H9 (cell line): ENCODE measurements around the gene CYGB. TPM values are rescaled to one million over a fixed set of nuclear protein-coding genes. Genes with fewer than 3 reads are reported as not detected.

Source experiments
- DNase-seq: peaks from one replicate; pipeline ENCODE4 v3.0.0-alpha.2; 2017
- H2AFZ ChIP-seq: one replicate; pipeline ENCODE4 v1.6.1; 2013; ENCODE audit warnings: mild to moderate bottlenecking, low read length, control low read depth, moderate library complexity
- H2AK5ac ChIP-seq: 2 replicates; pipeline ENCODE4 v1.6.1; 2013; ENCODE audit warnings: low read length, control low read depth, mixed read lengths; ENCODE audit not compliant: insufficient read length
- H2BK120ac ChIP-seq: one replicate; pipeline ENCODE4 v1.6.1; 2013; ENCODE audit warnings: low read depth, mild to moderate bottlenecking, low read length, control low read depth, inconsistent platforms; ENCODE audit not compliant: poor library complexity, severe bottlenecking
- H2BK12ac ChIP-seq: 2 replicates; pipeline ENCODE4 v1.6.1; 2013; ENCODE audit warnings: low read length, control low read depth, mixed read lengths, low read depth; ENCODE audit not compliant: insufficient read length
- H2BK15ac ChIP-seq: 2 replicates; pipeline ENCODE4 v1.6.1; 2013; ENCODE audit warnings: low read depth, low read length, control low read depth
- H2BK20ac ChIP-seq: one replicate; pipeline ENCODE4 v1.6.1; 2013; ENCODE audit warnings: low read depth, mild to moderate bottlenecking, low read length, control low read depth, inconsistent platforms; ENCODE audit not compliant: poor library complexity, severe bottlenecking
- H2BK5ac ChIP-seq: 2 replicates; pipeline ENCODE4 v1.6.1; 2013; ENCODE audit warnings: low read length, control low read depth, mixed read lengths; ENCODE audit not compliant: insufficient read length
- H3K14ac ChIP-seq: 2 replicates; pipeline ENCODE4 v1.6.1; 2013; ENCODE audit warnings: low read length, control low read depth; ENCODE audit not compliant: insufficient read depth
- H3K18ac ChIP-seq: 2 replicates; pipeline ENCODE4 v1.6.1; 2013; ENCODE audit warnings: low read depth, mild to moderate bottlenecking, mixed read lengths, low read length, control low read depth; ENCODE audit not compliant: insufficient read length
- H3K23ac ChIP-seq: 2 replicates; pipeline ENCODE4 v1.6.1; 2013; ENCODE audit warnings: low read length, control low read depth, mixed read lengths, low read depth; ENCODE audit not compliant: insufficient read length
- H3K23me2 ChIP-seq: 2 replicates; pipeline ENCODE4 v1.6.1; 2013; ENCODE audit warnings: low read depth, mild to moderate bottlenecking, mixed read lengths, low read length, control low read depth; ENCODE audit not compliant: insufficient read length, poor library complexity, severe bottlenecking
- H3K27ac ChIP-seq: 2 replicates; pipeline ENCODE4 v1.5.1; 2013; ENCODE audit warnings: low read length, control low read depth, mixed read lengths, low read depth; ENCODE audit not compliant: insufficient read length
- H3K27me3 ChIP-seq: 2 replicates; pipeline ENCODE4 v1.6.1; 2013; ENCODE audit warnings: low read length, control low read depth, inconsistent platforms; ENCODE audit not compliant: insufficient read depth
- H3K4ac ChIP-seq: 2 replicates; pipeline ENCODE4 v1.6.1; 2013; ENCODE audit warnings: low read depth, mild to moderate bottlenecking, control low read depth, inconsistent platforms, low read length, moderate library complexity
- H3K4me1 ChIP-seq: 2 replicates; pipeline ENCODE4 v1.6.1; 2013; ENCODE audit warnings: low read length, control low read depth, inconsistent platforms; ENCODE audit not compliant: insufficient read depth
- H3K4me2 ChIP-seq: 2 replicates; pipeline ENCODE4 v1.6.1; 2013; ENCODE audit warnings: low read length, control low read depth, mixed read lengths; ENCODE audit not compliant: insufficient read length, insufficient read depth
- H3K56ac ChIP-seq: 2 replicates; pipeline ENCODE4 v1.6.1; 2013; ENCODE audit warnings: low read depth, mild to moderate bottlenecking, mixed read lengths, low read length, control low read depth; ENCODE audit not compliant: insufficient read length
- H3K79me1 ChIP-seq: 2 replicates; pipeline ENCODE4 v1.6.1; 2013; ENCODE audit warnings: low read depth, mild to moderate bottlenecking, moderate library complexity, low read length, control low read depth, inconsistent platforms; ENCODE audit not compliant: insufficient read depth, poor library complexity, severe bottlenecking
- H3K79me2 ChIP-seq: 2 replicates; pipeline ENCODE4 v1.6.1; 2013; ENCODE audit warnings: low read length, control low read depth, inconsistent platforms; ENCODE audit not compliant: insufficient read depth
- H3K9ac ChIP-seq: 2 replicates; pipeline ENCODE4 v1.6.1; 2013; ENCODE audit warnings: low read length, control low read depth, mixed read lengths; ENCODE audit not compliant: insufficient read length; ENCODE audit errors: extremely low read depth
- H3K9me3 ChIP-seq: one replicate; pipeline ENCODE4 v1.6.1; 2013; ENCODE audit warnings: low read depth, low read length, inconsistent platforms; ENCODE audit not compliant: control insufficient read depth
- H3T11ph ChIP-seq: one replicate; pipeline ENCODE4 v1.6.1; 2013; ENCODE audit warnings: mild to moderate bottlenecking, low read length, control low read depth, inconsistent platforms
- H4K20me1 ChIP-seq: one replicate; pipeline ENCODE4 v1.6.1; 2013; ENCODE audit not compliant: control insufficient read depth, insufficient read length, insufficient read depth
- H4K5ac ChIP-seq: 2 replicates; pipeline ENCODE4 v1.6.1; 2013; ENCODE audit warnings: low read depth, mild to moderate bottlenecking, mixed read lengths, low read length, control low read depth; ENCODE audit not compliant: insufficient read length
- H4K8ac ChIP-seq: replicated peaks from 2 replicates; pipeline ENCODE4 v1.6.1; 2013; ENCODE audit warnings: low read length, control low read depth, mixed read lengths, low read depth; ENCODE audit not compliant: insufficient read length
- H4K91ac ChIP-seq: 2 replicates; pipeline ENCODE4 v1.6.1; 2013; ENCODE audit warnings: low read depth, mild to moderate bottlenecking, moderate library complexity, mixed read lengths, low read length, control low read depth; ENCODE audit not compliant: insufficient read length
- H3K27ac Mint-ChIP-seq, 3 experiments: 2 replicates in 2 of 3; 3 replicates in 1 of 3; pipeline ENCODE4 v1.8.0; 2020 to 2021; ENCODE audit warnings: mixed read lengths in 3 of 3, mild to moderate bottlenecking in 1 of 3, moderate library complexity in 1 of 3
- H3K27me3 Mint-ChIP-seq: 2 replicates; pipeline ENCODE4 v1.8.0; 2021; ENCODE audit warnings: low read depth, mild to moderate bottlenecking, moderate library complexity, mixed read lengths
- H3K36me3 Mint-ChIP-seq, 3 experiments: 2 replicates in 2 of 3; 3 replicates in 1 of 3; pipeline ENCODE4 v1.8.0; 2020 to 2021; ENCODE audit warnings: low read depth in 3 of 3, mixed read lengths in 3 of 3; ENCODE audit not compliant: insufficient read depth in 1 of 3
- H3K4me1 Mint-ChIP-seq, 2 experiments: 2 replicates each; pipeline ENCODE4 v1.8.0; 2020; ENCODE audit warnings: mixed read lengths in 2 of 2
- H3K4me3 Mint-ChIP-seq, 2 experiments: 2 replicates in 1 of 2; 3 replicates in 1 of 2; pipeline ENCODE4 v1.8.0; 2020 to 2021; ENCODE audit warnings: mild to moderate bottlenecking in 2 of 2, mixed read lengths in 2 of 2, moderate library complexity in 1 of 2
- H3K9me3 Mint-ChIP-seq, 2 experiments: 2 replicates in 1 of 2; 3 replicates in 1 of 2; pipeline ENCODE4 v1.8.0; 2020; ENCODE audit warnings: mild to moderate bottlenecking in 2 of 2, mixed read lengths in 2 of 2, moderate library complexity in 1 of 2
- CTCF ChIP-seq: fragments of 200-600 bp; sonication (generic); conservative IDR thresholded peaks from 3 replicates; pipeline ENCODE4 v1.8.0; 2021; ENCODE audit warnings: antibody characterized with exemption, mild to moderate bottlenecking
- WGBS: extraction: QIAGEN DNeasy Blood & Tissue Kit; methylation state at CpG from one replicate; pipeline ENCODE4 v1.1.7; 2013; ENCODE audit warnings: missing lambda C conversion rate, low lambda C conversion rate, mixed read lengths; ENCODE audit not compliant: insufficient read length; ENCODE audit errors: extremely low coverage; 5-methylcytosine and 5-hydroxymethylcytosine counted together
- total RNA-seq: library from RNA; stranded (reverse); gene quantifications from 2 replicates; pipeline ENCODE4 v1.2.1, GENCODE V29; 2021

Gene CYGB
- total RNA-seq, 1 experiment from 2014 or later = 2.4 TPM

- no peak overlapping the region for H3K27ac ChIP-seq
- no peak overlapping the region for H2BK20ac ChIP-seq
These were observed 29.1 kb upstream of the CYGB start for GRCh38 chr17:76566613-76566943.

More at GRCh38 chr17:76566613-76566943, 29.1 kb upstream of the CYGB start:
- Histone ChIP-seq H3K79me1 (no peaks in the 10 kb centered on the region), H3K9ac (no peak overlapping the region), H4K91ac (no peak overlapping the region), H2BK12ac (no peak overlapping the region), H3K4me1 (no peaks in the 10 kb centered on the region; the same call in 1 of the 2 replicates), H3K4me2 (no peak overlapping the region), H3K9me3 (no peaks in the 10 kb centered on the region), H3K4ac (no peak overlapping the region), H3K23ac (no peak overlapping the region), H3K14ac (no peak overlapping the region), H2BK15ac (no peak overlapping the region), H3K27me3 (no peaks in the 10 kb centered on the region), H3K56ac (no peak overlapping the region), H3T11ph (no peak overlapping the region), H4K20me1 (no peaks in the 10 kb centered on the region), H2BK5ac (no peak overlapping the region), H2BK120ac (no peak overlapping the region), H3K18ac (no peak overlapping the region), H4K5ac (no peak overlapping the region), H2AK5ac (no peak overlapping the region), H3K23me2 (no peaks in the 10 kb centered on the region), H4K8ac (no peak overlapping the region), H3K79me2 (peaks cover 4% of the 10 kb centered on the region; the same call in 1 of the 2 replicates), H2AFZ (no peak overlapping the region)
- no peak overlapping the region for H3K4me3 Mint-ChIP-seq
- DNase-seq = peak; percentile 33
- no peaks in the 10 kb centered on the region for H3K9me3 Mint-ChIP-seq
- no peak for TF ChIP-seq CTCF
- no CpG with 5 or more reads among the region's 3 CpGs for WGBS
- H3K4me1 Mint-ChIP-seq = peaks cover 40 to 46% of the 10 kb centered on the region in 2 experiments
- H3K27me3 Mint-ChIP-seq = no peaks in the 10 kb centered on the region
- H3K36me3 Mint-ChIP-seq = peaks cover 23 to 52% (median 33%) of the 10 kb centered on the region in 3 experiments; a peak in 6 of 7 replicates
- peak overlapping the region in 2 of 3 experiments; percentile 87; a peak in 3 of 7 replicates for H3K27ac Mint-ChIP-seq
